Measurements from ENCODE around the gene DVL1.
"Not testable (repeated sequence)": the region's sequence is repeated elsewhere in the genome, so short reads cannot be mapped to it uniquely, and the experiment has no call there.

The DVL1 gene

GRCh38 chr1:1387098-1388077 is 38.2 kb upstream of the DVL1 start:
- H3K4me3 ChIP-seq (ENCODE audit: low read depth, low read length), result no peak overlapping the region
- H3K79me2 ChIP-seq (ENCODE audit: control insufficient read depth, insufficient read depth, low read length, unreplicated experiment), result peaks cover 8% of the 10 kb centered on the region
- no peak overlapping the region for H3K27ac ChIP-seq (ENCODE audit: low read depth, low read length)
- no peaks in the 10 kb centered on the region for H3K27me3 ChIP-seq (ENCODE audit: insufficient read depth, low read length)
- H3K36me3 ChIP-seq (ENCODE audit: insufficient read depth, low read length), result peaks cover 47% of the 10 kb centered on the region
- H2AFZ ChIP-seq (ENCODE audit: low read length, unreplicated experiment), result no peak overlapping the region
- no peaks in the 10 kb centered on the region for H3K4me1 ChIP-seq (ENCODE audit: control insufficient read depth, insufficient read depth, low read length, unreplicated experiment)

- Histone ChIP-seq H3K79me2 (ENCODE audit: control insufficient read depth, insufficient read depth, low read length, unreplicated experiment) (no peaks in the 10 kb centered on the region), H3K27me3 (ENCODE audit: insufficient read depth, low read length) (no peaks in the 10 kb centered on the region), H3K27ac (ENCODE audit: low read depth, low read length) (no peak overlapping the region), H2AFZ (ENCODE audit: low read length, unreplicated experiment) (no peak overlapping the region), H3K36me3 (ENCODE audit: insufficient read depth, low read length) (peaks cover 38% of the 10 kb centered on the region), H3K4me3 (ENCODE audit: low read depth, low read length) (no peak overlapping the region), H3K4me1 (ENCODE audit: control insufficient read depth, insufficient read depth, low read length, unreplicated experiment) (no peaks in the 10 kb centered on the region)
Observed at GRCh38 chr1:1385931-1386330, 36.7 kb upstream of the DVL1 start.

GRCh38 chr1:1385339-1385738 is 36.1 kb upstream of the DVL1 start:
- not testable (repeated sequence) for H3K27ac ChIP-seq (ENCODE audit: low read depth, low read length); H3K79me2 ChIP-seq (ENCODE audit: control insufficient read depth, insufficient read depth, low read length, unreplicated experiment); H2AFZ ChIP-seq (ENCODE audit: low read length, unreplicated experiment); H3K4me3 ChIP-seq (ENCODE audit: low read depth, low read length); H3K27me3 ChIP-seq (ENCODE audit: insufficient read depth, low read length); H3K4me1 ChIP-seq (ENCODE audit: control insufficient read depth, insufficient read depth, low read length, unreplicated experiment)
- H3K36me3 ChIP-seq (ENCODE audit: insufficient read depth, low read length), result peaks cover 33% of the 10 kb centered on the region

- Histone ChIP-seq H3K4me1 (ENCODE audit: control insufficient read depth, insufficient read depth, low read length, unreplicated experiment) (no peaks in the 10 kb centered on the region), H3K27me3 (ENCODE audit: insufficient read depth, low read length) (no peaks in the 10 kb centered on the region), H3K79me2 (ENCODE audit: control insufficient read depth, insufficient read depth, low read length, unreplicated experiment) (no peaks in the 10 kb centered on the region), H3K36me3 (ENCODE audit: insufficient read depth, low read length) (peaks cover 6% of the 10 kb centered on the region; the same call in 1 of the 2 replicates), H2AFZ (ENCODE audit: low read length, unreplicated experiment) (no peak overlapping the region), H3K27ac (ENCODE audit: low read depth, low read length) (no peak overlapping the region), H3K4me3 (ENCODE audit: low read depth, low read length) (no peak overlapping the region)
Observed at GRCh38 chr1:1381294-1381693, 32.1 kb upstream of the DVL1 start.

GRCh38 chr1:1380860-1381259 is 31.6 kb upstream of the DVL1 start:
- no peak overlapping the region for H2AFZ ChIP-seq (ENCODE audit: low read length, unreplicated experiment)
- H3K79me2 ChIP-seq (ENCODE audit: control insufficient read depth, insufficient read depth, low read length, unreplicated experiment), result no peaks in the 10 kb centered on the region
- H3K4me3 ChIP-seq (ENCODE audit: low read depth, low read length), result no peak overlapping the region
- peaks cover 4% of the 10 kb centered on the region for H3K4me1 ChIP-seq (ENCODE audit: control insufficient read depth, insufficient read depth, low read length, unreplicated experiment)
- no peaks in the 10 kb centered on the region for H3K27me3 ChIP-seq (ENCODE audit: insufficient read depth, low read length)
- H3K36me3 ChIP-seq (ENCODE audit: insufficient read depth, low read length), result peaks cover 1% of the 10 kb centered on the region; the same call in 1 of the 2 replicates
- H3K27ac ChIP-seq (ENCODE audit: low read depth, low read length), result no peak overlapping the region

- no peaks in the 10 kb centered on the region for H3K27me3 ChIP-seq (ENCODE audit: insufficient read depth, low read length)
- H3K27ac ChIP-seq (ENCODE audit: low read depth, low read length), result no peak overlapping the region
- no peaks in the 10 kb centered on the region; the same call in 1 of the 2 replicates for H3K36me3 ChIP-seq (ENCODE audit: insufficient read depth, low read length)
- peaks cover 20% of the 10 kb centered on the region for H3K79me2 ChIP-seq (ENCODE audit: control insufficient read depth, insufficient read depth, low read length, unreplicated experiment)
- H2AFZ ChIP-seq (ENCODE audit: low read length, unreplicated experiment), result no peak overlapping the region
- H3K4me3 ChIP-seq (ENCODE audit: low read depth, low read length), result no peak overlapping the region
- H3K4me1 ChIP-seq (ENCODE audit: control insufficient read depth, insufficient read depth, low read length, unreplicated experiment), result peaks cover 18% of the 10 kb centered on the region
Observed at GRCh38 chr1:1377540-1378205, 28.5 kb upstream of the DVL1 start.

- no peak overlapping the region for H3K27ac ChIP-seq (ENCODE audit: low read depth, low read length)
Observed at GRCh38 chr1:1376551-1377226, 27.5 kb upstream of the DVL1 start.

GRCh38 chr1:1374929-1375662 is 25.9 kb upstream of the DVL1 start, which contains the start of gene AURKAIP1:
Gene AURKAIP1 (minus strand): TSS chr1:1375207. CDS start chr1:1374756, 451 bp downstream.
- H3K79me2 ChIP-seq (ENCODE audit: control insufficient read depth, insufficient read depth, low read length, unreplicated experiment), result peaks cover 25% of the 10 kb centered on the region
- no peaks in the 10 kb centered on the region; the same call in 1 of the 2 replicates for H3K36me3 ChIP-seq (ENCODE audit: insufficient read depth, low read length)
- H3K27ac ChIP-seq (ENCODE audit: low read depth, low read length), result peak within 1 kb of the TSS; percentile 87
- no peaks in the 10 kb centered on the region for H3K27me3 ChIP-seq (ENCODE audit: insufficient read depth, low read length)
- peaks cover 25% of the 10 kb centered on the region for H3K4me1 ChIP-seq (ENCODE audit: control insufficient read depth, insufficient read depth, low read length, unreplicated experiment)
- peak within 1 kb of the TSS; percentile 75 for H2AFZ ChIP-seq (ENCODE audit: low read length, unreplicated experiment)
- peak within 1 kb of the TSS; percentile 97 for H3K4me3 ChIP-seq (ENCODE audit: low read depth, low read length)

More at GRCh38 chr1:1376551-1377226, 27.5 kb upstream of the DVL1 start:
- Histone ChIP-seq H3K4me3 (ENCODE audit: low read depth, low read length) (no peak overlapping the region; the same call in 1 of the 2 replicates), H3K27me3 (ENCODE audit: insufficient read depth, low read length) (no peaks in the 10 kb centered on the region), H3K79me2 (ENCODE audit: control insufficient read depth, insufficient read depth, low read length, unreplicated experiment) (peaks cover 25% of the 10 kb centered on the region), H3K4me1 (ENCODE audit: control insufficient read depth, insufficient read depth, low read length, unreplicated experiment) (peaks cover 20% of the 10 kb centered on the region), H2AFZ (ENCODE audit: low read length, unreplicated experiment) (no peak overlapping the region), H3K36me3 (ENCODE audit: insufficient read depth, low read length) (no peaks in the 10 kb centered on the region; the same call in 1 of the 2 replicates)

GRCh38 chr1:1374589-1374928 is 25.3 kb upstream of the DVL1 start:
- no peaks in the 10 kb centered on the region; the same call in 1 of the 2 replicates for H3K36me3 ChIP-seq (ENCODE audit: insufficient read depth, low read length)
- peaks cover 25% of the 10 kb centered on the region for H3K79me2 ChIP-seq (ENCODE audit: control insufficient read depth, insufficient read depth, low read length, unreplicated experiment)
- H3K4me1 ChIP-seq (ENCODE audit: control insufficient read depth, insufficient read depth, low read length, unreplicated experiment), result peaks cover 25% of the 10 kb centered on the region
- H2AFZ ChIP-seq (ENCODE audit: low read length, unreplicated experiment), result peak overlapping the region; percentile 75
- peak overlapping the region; percentile 97 for H3K4me3 ChIP-seq (ENCODE audit: low read depth, low read length)
- H3K27ac ChIP-seq (ENCODE audit: low read depth, low read length), result peak overlapping the region; percentile 87
- no peaks in the 10 kb centered on the region for H3K27me3 ChIP-seq (ENCODE audit: insufficient read depth, low read length)

All from ACC112 (cell line).